GM13976 (cell line): ENCODE data around the gene DDX39A.

ENCODE experiments used
- DNase-seq: peaks from one replicate; pipeline ENCODE4 v3.0.0; 2012; ENCODE audit warnings: low spot score
- in situ Hi-C: fragments of 300-500 bp; cut with MboI; formaldehyde crosslinking; loops from one replicate; pipeline ENCODE4 v1.12.0; 2022; ENCODE audit warnings: low sequenced_read_pairs, mixed read lengths, inconsistent platforms; ENCODE audit not compliant: unreplicated experiment
- TF ChIP-seq, protein P1 (sequence below): IDR thresholded peaks from 2 replicates; pipeline ENCODE4 v1.5.1; 2012; ENCODE audit warnings: borderline replicate concordance, mild to moderate bottlenecking; ENCODE audit not compliant: insufficient read depth; ENCODE audit errors: extremely low read depth, missing control alignments, control extremely low read depth

The DDX39A gene

DNA sequence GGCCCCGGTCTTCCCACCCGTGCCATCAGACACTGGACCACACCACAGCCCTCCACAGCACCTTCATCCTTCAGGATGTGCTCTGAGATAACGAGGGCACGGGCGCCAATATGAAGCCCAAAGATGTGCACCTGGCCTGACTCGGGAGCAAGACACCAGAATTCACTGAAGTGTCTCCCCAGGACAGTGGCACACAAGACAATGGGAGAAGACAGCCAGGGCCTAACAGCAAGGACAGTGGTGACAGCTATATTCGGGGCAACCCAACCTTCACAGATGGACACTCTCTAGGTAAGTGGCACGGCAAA is 7.2 kb downstream of the DDX39A start:
- no peak for DNase-seq
- in situ Hi-C loops: no loop called here
- TF ChIP-seq, protein P1, sequence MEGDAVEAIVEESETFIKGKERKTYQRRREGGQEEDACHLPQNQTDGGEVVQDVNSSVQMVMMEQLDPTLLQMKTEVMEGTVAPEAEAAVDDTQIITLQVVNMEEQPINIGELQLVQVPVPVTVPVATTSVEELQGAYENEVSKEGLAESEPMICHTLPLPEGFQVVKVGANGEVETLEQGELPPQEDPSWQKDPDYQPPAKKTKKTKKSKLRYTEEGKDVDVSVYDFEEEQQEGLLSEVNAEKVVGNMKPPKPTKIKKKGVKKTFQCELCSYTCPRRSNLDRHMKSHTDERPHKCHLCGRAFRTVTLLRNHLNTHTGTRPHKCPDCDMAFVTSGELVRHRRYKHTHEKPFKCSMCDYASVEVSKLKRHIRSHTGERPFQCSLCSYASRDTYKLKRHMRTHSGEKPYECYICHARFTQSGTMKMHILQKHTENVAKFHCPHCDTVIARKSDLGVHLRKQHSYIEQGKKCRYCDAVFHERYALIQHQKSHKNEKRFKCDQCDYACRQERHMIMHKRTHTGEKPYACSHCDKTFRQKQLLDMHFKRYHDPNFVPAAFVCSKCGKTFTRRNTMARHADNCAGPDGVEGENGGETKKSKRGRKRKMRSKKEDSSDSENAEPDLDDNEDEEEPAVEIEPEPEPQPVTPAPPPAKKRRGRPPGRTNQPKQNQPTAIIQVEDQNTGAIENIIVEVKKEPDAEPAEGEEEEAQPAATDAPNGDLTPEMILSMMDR: no peak

DNA sequence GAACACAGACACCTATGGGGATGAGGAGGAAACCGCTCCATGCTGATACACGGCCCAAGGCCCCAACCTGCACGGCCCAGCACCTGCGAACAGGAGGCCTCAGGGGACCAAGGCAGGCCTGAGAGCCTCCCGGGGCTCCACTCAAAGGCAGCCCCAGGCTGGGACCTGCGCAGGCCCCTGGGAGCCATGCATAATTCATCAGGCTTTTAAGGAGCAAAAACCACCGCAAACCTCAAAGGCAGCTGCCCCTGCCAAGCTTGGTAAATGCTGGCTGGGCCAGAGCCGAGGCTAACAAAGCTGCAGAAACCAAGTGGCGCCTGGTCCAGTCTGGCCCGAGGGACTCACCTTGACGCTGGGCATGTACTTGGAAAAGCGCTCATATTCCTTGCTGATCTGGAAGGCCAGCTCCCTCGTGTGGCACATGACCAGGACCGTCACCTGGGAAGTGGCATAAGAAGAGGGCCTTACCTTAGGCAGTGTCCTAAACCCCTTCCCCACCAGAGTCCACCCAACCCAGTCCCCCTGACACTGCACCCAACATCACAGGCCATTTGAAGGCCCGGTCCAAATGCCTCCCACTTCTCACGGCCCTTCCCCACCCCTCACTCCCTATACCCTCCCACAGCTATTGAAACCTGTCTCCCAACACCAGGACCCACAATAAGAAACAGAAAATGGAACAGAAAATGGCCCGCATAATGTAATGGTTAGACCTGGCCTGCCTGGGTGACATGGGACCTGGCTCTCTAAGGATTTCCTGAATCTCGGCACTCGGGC is 7.8 kb downstream of the DDX39A start:
- TF ChIP-seq, protein P1: no peak
- DNase-seq: no peak
- in situ Hi-C loops: no loop called here

DNA sequence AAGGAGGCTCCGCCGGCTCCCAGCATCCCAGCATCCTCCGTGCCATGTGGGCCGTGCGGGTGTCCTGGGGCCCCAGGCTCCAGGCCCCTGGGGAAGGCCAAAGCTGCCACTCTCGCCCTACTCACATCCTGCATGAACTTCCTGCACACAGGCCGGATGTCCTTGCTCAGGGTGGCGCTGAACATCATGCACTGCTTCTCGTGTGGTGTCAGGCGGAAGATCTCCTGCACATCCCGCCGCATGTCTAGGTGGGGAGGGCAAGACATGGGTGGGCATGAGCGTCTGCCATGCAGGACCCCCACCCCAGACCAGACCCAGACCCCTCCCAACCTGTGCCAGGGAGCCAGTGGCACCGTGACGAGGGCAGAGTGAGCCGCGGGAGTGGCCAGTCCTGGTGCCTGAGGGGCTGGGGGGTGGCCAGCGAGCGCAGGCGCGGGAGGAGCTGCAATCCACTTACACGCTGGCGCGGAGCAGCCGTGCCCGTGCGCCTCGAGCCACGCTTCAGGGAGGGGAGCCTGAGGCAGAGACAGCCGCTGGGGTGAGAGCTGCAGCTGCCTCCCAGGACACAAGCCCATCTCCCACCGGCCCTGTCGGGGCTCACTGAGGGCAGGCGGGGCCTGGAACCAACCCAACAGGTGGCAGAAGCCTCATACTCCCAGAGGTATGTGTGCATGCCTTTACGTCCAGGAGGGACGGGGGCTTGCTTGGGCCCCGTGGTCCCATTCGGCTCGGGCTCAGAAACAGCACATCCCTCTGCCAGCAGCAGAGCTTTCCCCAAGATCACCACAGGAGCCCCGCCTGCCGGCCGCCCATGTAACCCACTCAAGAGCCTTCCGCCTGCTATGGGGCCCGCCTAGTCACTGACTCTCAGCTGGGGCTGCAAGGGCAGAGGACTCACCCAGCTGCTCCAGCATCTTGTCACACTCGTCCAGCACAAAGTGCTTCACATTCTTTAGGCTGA is 8.8 kb downstream of the DDX39A start:
- in situ Hi-C loops: no loop called here

DNA sequence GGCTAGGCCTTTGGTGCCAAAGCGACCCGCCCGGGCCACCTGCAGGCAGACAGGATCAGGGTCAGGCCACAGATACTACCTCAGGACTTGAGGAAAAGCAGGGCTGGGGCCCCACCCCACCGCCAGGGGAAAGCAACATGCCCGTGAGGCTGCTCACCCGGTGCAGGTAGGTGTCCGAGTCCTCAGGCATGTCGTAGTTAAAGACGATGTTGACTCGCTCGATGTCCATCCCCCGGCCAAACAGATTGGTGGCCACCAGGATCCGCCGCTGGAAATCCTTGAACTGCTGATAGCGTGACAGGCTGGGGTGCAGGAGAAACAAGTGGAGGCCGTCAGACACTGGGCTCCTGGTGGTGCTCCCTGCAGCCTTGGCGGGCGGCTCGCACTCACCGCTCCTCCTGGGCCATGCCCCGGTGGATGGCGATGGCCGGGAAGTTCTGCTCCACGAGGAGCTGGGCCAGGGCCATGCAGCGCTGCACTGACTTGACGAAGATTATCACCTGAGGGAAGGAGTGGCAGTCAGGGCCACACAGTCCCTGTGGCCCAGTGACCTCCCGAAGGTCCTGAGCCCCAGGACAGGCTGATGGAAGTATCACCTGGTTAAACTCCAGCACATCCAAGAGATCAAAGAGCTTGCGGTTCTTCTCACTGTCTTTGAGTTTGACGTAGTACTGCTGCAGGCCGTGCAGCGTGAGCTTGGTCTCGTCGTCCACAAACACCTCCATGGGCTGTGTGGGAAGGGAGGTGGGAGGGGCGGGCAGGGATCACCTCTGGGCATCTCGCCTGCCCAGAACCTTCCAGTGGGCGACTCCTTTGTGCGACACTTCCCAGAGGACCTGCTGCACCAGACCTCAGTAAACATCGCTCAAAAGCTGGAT is 9.8 kb downstream of the DDX39A start:
- DNase-seq: peak; percentile 12
- TF ChIP-seq, protein P1: no peak
- in situ Hi-C loops: no loop called here

More for the DNA sequence above, 8.8 kb downstream of the DDX39A start:
- TF ChIP-seq, protein P1: no peak
- DNase-seq: peak; percentile 13

- DNase-seq: peak; percentile 28
- in situ Hi-C loops: no loop called here
- TF ChIP-seq, protein P1: no peak
Observed at GRCh38 chr19:14408491-14409145, 10.5 kb downstream of the DDX39A start.
